HG02840 (cell line): ENCODE data around the gene KRT9.
"Not testable (repeated sequence)": the region's sequence is repeated elsewhere in the genome, so short reads cannot be mapped to it uniquely, and the experiment has no call there.

Experiments
- ATAC-seq: cut with Tn5 transposase; IDR thresholded peaks from one replicate; pipeline ENCODE4 v1.9.1; 2021; ENCODE audit warnings: mild to moderate bottlenecking, moderate library complexity, moderate number of reproducible peaks; ENCODE audit not compliant: unreplicated experiment, low FRiP score

Gene KRT9

GRCh38 chr17:41548844-41549595, 22.8 kb downstream of the KRT9 start:
- no peak for ATAC-seq

- ATAC-seq, result no peak
These were observed 23.7 kb downstream of the KRT9 start for GRCh38 chr17:41547921-41548843.

DNA sequence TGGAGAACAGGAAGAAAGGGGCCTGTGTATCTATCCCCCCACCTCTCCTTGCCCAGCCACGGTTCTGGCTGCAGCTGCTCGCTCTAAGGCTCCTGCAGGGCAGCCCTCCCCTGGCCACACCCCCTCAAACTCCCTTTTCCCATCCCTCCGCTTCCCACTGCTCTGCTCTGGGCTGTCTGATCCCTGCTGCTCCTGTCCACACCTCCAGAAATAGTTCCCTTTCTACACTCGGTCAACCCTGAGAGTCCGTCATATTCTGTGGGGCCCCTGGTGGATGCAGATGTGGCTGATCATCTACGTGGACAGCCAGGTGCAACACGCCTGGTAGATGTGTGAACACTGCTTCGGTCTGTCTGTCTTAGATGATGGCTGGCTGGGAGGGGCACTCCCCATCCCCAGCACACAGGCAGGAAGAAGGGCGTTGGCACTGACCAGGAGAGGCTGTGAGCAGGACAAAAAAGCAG, 24.4 kb downstream of the KRT9 start:
- no peak for ATAC-seq

DNA sequence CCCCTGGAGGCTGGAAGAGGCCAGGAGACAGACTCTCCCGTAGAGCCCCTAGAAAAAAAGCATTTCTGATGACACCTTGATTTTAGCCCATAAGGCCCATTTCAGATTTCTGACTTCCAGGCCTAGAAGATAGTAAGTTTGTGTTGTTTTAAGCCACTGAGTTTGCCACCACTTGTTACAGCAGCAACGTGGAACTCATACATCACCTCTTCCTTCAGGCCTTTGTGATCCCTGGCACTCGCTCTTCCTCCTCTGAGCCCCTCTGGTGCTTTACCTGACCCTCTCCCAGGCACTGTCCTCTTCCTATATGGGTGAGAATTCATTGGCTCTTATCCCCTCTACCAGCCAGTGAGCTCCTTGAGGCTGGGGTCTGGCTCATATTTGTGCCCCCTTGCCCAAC, 25.0 kb downstream of the KRT9 start:
- no peak for ATAC-seq

- no peak for ATAC-seq
These were observed 25.9 kb downstream of the KRT9 start for GRCh38 chr17:41545829-41546410.

GRCh38 chr17:41544935-41545334, 26.9 kb downstream of the KRT9 start:
- no peak for ATAC-seq

- no peak for ATAC-seq
These were observed 27.4 kb downstream of the KRT9 start for GRCh38 chr17:41544491-41544892.

DNA sequence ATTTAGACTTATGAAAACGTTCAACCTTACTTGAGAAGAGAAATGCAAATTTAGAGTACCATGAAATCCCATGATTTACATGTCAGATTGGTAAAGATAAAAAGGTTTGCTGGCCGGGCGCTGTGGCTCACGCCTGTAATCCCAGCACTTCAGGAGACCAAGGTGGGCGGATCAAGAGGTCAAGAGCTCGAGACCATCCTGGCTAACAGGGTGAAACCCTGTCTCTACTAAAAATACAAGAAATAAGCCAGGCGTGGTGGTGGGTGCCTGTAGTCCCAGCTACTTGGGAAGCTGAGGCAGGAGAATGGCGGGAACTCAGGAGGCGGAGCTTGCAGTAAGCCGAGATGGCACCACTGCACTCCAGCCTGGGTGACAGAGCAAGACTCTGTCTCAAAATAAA, 29.1 kb downstream of the KRT9 start:
- not testable (repeated sequence) for ATAC-seq

- ATAC-seq, result no peak
These were observed 29.5 kb downstream of the KRT9 start for GRCh38 chr17:41542357-41542756.

DNA sequence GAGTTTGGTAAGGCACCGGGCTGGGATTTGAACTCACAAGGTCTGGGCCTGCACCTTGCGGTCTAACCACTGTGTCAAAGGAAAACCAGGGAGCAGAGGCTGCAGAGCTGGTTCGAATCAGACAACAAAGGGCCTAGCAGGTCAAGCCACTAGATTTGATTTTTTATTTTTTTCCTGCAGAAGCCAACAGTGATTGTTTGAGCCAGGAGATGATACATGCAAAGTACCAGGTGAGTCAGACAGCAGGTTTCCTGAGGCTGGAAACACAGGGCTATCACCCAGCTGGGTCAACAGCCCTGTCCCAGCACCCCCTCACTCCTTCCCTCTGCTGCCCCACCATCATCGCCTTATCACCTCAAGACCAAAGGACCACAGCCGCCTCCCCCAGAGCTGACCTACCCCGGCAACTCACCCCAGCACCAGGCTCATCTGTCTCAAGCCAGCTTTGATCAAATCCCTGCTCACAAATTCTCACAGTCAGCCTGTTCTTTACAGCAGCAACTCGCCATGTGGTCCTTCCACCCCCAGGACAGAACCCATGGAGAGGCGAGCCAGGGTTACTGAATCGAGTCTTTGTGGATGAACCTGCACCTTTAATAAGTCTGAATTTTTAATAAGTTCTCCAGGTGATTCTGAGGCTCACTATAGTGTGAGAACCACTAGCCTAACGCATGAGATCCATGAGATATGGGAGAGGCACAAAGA, 30.8 kb downstream of the KRT9 start:
- ATAC-seq, result no peak

DNA sequence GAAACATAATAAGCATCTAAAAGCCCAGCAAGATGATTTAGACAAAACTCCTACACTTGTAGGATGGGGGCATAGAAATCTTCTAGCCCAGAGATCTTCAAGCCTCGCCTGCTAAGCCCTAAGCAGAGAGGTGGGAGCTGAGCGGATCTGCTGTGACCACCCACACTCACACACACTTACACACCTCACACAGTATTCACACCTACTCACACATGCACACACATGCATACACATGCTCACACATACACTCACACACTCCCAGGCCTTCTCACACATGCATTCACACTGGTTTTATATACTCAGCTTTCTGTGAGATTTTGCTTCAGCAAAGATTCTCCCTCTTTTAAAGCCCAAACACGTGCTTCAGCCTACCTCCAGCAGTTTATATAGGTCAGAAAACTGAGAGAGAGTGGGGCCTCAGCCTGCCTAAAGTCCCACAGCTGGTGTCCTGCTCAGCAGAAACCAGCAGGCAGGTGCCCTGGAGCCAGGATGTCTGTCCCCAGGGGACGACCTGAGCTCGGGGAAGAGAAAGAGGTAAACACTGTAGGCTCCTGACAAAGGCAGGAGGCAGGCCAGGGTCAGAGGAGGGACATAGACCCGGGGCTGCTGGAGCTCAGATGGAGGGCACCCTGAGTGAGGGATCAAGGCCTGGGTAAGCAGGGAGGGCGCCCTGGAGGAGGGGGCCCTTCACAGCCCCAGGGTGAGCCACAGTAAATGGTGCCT, 31.7 kb downstream of the KRT9 start:
- no peak for ATAC-seq

GRCh38 chr17:41539071-41539492, 32.8 kb downstream of the KRT9 start:
- ATAC-seq, result no peak

- no peak for ATAC-seq
These were observed 33.3 kb downstream of the KRT9 start for GRCh38 chr17:41538565-41538991.

GRCh38 chr17:41537990-41538389, 33.9 kb downstream of the KRT9 start:
- ATAC-seq, result no peak

DNA sequence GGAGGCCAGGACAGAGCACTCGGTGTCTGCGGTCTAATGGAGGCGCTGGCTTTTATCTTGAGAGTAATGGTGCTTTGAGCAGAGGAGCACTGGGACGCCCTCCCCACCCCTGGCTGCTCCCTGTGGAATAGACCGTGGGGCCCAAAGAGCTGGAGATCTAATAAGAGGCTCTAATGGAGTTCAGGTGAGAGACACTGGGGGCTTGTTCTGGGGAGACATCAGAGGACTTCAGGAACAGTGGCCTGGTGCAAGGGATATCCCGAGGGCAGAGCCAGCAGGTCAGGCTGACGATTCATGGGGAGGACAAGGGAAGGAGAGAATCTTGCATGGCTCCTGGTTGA, 34.3 kb downstream of the KRT9 start:
- ATAC-seq, result no peak

DNA sequence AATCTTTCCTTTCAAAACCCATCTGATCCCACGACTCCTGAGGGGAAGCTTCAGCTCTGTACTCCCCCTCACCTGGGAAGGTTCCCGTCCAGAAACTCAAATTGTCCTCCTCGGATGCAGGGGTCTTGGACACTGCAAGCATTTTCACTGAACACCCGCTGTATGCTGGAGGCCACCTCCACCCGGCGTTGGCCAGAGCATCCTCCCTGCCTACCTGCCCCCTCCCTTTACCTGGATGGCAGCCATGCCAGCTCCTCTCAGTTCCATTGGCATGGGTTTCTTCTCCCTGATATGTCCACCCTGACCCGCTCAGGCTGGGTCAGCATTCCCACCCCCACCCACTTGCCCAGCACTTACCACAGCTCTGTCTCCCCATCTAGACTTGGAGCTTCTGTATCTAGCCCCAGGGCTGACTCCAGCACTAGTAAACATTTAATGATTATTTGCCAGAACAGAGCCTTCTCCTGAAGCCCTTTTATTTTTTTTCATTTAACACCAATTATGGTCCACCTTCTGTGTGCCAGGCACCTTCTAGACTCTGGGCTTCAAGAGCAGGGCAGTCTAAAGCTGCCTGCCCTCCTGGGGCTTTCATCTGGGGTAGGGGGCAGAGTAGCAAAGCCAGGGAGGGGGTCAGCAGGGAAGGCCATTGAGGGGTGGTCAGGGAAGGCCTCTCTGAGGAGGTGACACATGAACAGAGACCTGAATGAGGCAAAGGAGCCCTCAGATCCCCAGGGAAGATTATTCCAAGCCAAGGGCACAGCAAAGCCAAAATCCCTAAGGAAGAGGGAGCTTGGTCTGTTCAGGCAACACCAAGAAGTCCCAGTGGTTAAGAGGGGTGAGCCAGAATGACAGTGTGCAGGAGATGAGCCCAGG, 34.9 kb downstream of the KRT9 start:
- ATAC-seq, result no peak

GRCh38 chr17:41535764-41536481, 35.9 kb downstream of the KRT9 start:
- ATAC-seq, result no peak

GRCh38 chr17:41534899-41535546, 36.8 kb downstream of the KRT9 start:
- no peak for ATAC-seq
